ENCODE data around the gene CCDC102A.

Gene CCDC102A

DNA sequence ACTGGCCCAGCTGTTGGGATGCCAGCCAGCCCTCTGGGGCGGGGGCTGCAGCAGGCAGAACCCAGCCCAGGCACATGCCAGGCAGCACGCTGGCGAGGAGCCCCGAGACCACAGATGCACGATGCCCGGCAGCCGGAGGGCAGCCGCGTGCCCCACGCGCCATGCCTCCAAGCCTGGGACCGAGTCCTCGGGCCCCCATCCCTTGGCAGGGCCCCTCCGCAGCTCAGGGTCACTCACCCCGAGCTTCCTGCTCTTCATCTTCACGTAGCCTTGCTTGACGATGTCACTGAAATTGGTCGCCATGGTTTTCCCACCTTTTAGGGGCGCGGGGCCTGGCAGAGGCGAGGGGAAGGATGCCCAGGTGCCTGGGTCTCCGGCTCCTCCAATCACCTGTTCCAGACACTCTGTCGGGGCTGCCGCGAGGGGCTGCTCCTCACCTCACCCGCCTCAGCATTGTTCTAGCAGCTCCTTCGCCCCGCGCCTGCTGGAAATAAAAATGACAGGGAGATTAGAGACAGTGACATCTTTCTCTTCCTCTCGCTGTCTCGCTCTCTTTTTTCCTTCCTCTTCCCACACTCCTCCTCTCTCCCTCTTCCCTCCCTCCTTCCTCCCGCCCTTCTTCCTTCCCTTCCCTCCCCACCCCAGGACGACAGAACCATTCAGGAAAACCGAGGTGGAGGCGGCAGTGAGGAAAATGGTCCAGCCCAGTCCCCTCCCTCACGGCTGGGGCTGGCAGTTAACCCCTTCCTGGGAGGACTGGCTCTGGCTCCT lies 57.0 kb downstream of the CCDC102A start:
- no peak for DNase-seq (ENCODE audit: low read depth in 4 of 4, low spot score in 1 of 4)

DNA sequence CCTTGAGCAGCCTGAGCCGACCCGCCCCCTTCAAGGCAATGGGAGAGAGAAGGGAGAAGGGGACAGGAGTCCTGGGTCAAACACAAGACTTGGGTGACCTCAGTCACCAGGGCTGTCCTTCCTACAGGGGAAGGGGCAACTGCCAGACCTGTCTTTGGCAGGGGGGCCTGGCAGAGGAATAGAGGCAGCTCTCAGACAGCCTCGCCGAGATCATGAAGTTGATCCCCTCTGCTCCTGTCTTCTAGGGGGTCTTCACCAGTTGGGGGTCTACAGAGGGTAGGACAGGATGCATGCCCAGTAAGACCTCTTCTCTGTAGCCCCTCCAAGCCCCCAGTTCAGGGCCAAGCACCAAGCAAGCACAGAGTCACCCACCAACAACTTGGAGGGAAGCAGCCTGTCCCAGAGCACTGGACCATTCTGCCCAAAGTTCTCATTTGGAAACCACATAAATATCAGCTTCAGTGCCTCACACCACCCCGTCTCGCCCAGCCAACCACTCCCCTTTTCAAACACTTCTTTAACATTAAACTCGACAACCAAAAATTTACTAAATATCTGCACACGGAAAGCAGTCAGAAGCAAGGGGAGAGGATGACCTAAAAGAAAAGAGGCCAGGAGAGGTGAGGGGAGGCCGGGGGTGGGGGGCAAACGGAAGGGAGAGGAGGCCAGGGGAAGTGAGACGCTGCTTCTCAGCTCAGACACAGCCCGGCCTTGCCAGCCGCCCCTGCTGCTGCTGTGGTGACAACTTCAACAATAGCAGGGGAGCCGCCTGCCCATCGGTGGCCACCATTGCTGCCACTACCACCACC lies 57.8 kb downstream of the CCDC102A start:
- no peak for DNase-seq (ENCODE audit: low read depth in 4 of 4, low spot score in 1 of 4)

DNA sequence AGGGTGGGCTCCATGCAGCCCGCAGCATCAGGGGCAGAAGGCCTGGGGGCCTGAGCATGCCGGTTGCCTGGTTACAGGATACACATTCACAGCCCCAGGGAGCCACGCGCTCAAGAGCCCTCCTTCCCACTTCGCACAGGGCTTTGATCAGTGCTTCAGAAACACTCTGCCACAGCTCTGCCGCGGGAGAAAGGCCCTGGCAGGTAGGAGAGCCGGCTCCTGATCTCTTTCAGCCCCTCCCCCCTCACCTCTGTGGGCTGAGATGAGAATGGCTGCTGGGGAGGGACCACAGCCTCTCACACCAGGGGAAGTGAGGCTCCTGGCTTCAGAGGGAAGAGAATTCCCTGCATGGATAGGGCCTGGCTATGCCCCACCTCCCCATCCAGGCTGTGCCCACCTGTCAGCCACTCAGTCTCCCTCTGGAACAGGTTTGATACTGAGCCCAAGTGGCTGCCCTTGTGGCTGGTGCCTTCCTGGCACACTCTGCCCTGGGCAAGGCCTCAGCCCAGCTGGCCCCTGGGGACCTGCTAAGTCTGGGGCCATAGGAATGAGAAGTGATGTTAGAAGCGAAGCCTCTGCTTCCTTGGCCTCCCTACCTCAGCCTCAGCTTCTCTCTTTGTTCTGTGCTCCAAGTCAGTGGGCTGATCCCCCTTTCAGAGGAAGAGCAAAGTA lies 58.7 kb downstream of the CCDC102A start:
- DNase-seq (ENCODE audit: low read depth in 4 of 4, low spot score in 1 of 4): no peak

DNA sequence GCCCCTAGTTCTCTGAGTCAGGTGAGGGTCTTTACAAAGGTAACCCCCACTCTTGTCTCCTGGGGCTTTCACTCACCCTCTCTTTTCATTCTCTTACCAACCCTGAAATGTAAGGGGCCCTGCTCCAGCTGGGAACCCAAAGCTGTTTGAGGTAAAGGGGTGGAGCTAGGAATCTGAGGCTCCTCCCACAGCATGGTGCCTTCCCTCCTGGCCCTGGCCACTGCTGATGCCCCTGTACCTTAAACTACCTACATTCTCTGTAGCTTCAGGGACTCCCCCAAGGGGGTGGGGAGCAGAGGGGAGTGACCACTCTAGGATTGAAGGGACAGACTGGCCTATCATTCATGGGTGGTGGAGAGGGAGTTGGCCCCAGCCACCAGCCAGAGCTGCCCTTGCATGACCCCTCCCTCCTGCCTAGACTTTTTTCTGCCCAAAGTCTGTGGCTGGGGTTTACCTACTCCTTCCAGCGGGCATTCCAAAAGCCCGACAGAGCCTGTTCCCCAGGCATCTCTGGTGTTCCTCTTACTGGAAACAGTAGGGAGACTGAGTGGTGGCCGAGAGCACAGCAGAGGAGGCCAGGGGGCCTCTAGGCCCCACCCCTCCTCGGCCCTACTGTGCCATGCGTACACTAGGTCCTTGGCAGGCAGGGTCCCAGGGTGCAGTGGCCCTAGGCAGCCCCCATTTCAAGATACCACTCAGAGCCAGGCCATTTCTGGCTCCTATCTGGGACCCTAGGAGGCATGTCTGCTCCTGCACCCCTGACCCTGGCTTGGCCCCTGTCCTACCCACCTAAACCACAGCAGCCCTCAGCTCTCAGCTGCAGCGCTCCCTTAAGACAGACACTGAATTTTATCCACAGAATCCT lies 59.6 kb downstream of the CCDC102A start:
- no peak for DNase-seq (ENCODE audit: low read depth in 4 of 4, low spot score in 1 of 4)

DNA sequence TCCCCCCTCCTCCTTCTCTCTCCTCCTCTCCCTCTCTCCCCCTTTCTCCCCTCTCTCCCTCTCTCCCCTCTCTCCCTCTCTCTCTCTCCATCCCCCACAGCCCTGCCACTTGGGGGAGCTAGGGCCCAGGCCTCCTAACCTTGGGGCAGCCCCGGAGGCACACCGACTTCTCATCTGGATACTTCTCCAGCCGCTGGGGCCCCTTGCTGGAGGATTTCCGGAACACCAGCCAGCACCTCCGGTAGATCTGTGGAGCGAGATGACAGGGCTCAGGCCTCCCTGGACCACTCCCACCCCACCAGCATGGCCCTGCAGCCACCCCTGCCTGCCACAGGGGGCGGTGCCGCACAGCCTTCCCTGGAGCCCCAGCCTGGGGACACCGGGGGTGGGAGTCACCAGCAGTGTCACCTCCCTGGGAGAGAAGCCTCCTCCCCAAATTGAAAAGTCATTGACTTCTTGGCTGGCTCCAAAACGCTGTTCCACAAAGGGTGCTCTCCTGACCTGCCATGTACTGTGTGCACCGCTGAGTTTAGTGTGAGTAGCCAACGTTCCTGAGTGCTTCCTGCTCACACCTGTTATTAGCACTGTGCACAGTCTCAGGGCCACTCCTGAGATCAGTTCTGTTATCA lies 60.5 kb downstream of the CCDC102A start:
- peak in 3 of 4 experiments; percentile 60 to 80 (median 72) for DNase-seq (ENCODE audit: low read depth in 4 of 4, low spot score in 1 of 4)

DNA sequence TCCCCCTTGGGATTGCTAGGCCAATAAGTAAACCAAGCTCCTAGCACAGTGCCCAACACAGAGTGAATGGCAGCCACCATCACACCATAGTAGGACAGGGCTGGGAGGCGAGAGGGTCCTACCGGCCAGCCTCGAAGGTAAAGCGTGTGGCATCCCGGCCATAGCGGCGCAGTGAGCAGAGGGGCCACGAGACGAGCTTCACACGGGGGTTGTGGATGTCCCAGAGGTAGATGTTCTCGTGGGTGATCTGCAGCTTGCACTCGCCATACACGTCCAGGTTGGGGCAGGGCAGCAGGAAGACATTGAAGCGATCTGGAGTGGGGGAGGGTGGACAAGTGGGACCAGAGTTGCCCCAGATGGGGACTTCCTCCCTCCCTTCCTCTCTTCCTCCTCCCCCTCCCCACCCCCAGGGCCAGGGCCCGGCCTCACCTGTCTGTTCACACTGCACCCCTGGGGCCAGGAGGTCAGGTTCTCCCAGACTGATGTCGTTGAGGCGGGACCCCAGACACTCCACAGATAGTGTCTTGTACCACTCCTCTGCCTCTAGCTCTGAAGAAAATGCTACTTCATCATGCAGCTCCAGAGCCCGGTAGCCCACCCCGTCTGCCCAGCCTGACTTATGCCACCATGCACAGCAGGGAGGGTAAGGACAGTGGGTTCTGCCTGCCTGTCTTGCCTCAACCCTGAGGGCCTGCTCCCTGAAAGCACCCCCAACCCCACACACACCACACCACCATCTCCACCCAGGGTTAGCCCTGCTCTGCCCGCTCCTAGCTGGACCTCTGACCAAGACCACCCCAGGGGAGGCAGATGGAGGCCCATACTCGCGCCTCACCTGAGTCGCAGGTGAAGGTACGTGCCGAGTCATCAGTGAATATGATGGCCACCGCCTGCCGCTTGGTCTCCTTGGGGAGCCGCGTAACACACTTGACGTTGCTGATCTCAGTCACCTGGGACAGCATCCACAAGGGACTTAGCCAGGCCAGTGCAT lies 61.4 kb downstream of the CCDC102A start:
- no peak for DNase-seq (ENCODE audit: low read depth in 4 of 4, low spot score in 1 of 4)

DNA sequence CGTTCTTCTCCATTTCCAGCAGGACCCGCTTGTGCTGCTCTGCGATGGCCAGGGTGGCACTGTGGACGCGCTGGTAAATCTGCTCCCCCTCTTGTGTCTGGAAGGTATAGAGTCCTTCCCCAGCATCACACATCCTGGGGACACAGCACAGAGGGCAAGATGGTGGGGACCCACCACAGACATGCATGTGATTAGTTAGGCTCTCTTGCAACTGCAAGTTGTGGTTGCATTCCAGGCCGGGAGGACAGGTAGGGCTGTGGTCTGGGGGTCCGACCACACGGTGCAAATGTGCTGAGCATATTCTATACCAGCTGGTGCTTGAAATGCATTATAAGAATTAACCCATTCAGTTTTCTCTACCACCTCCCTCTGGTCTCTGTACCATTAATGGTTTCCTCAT lies 62.5 kb downstream of the CCDC102A start:
- DNase-seq (ENCODE audit: low read depth in 4 of 4, low spot score in 1 of 4): no peak

DNA sequence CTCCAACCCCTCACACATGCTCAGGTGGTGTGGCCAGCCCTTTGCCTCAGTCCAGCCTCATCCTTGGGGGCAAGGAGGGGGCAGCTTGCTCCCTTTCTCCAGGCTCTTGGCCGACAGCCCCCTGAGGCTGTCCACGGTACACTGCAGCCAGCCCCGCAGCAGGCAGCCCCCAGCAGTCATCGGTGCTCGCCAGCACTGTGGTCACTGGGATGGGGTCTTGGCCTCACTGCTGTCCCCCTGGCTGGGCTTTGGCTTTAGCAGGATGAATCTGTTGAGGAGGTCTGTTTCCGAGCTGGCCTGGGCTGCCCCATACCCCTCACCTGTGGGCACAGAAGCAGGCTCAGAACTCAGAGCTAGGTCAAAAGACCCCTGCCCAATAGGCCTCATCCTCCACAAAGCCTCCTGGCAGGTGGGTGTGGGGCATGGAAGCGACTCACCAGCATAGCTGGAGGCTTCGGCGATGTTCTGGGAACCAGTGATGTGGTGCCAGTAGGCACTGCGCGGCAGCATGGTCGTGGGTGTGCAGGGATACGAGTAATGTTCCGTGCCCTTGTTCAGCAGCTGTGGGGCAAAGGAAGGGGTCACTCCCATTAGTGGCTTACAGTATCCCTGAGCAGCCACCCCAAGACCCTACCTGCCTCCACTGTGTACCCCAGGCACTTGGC lies 63.1 kb downstream of the CCDC102A start:
- no peak for DNase-seq (ENCODE audit: low read depth in 4 of 4, low spot score in 1 of 4)

DNA sequence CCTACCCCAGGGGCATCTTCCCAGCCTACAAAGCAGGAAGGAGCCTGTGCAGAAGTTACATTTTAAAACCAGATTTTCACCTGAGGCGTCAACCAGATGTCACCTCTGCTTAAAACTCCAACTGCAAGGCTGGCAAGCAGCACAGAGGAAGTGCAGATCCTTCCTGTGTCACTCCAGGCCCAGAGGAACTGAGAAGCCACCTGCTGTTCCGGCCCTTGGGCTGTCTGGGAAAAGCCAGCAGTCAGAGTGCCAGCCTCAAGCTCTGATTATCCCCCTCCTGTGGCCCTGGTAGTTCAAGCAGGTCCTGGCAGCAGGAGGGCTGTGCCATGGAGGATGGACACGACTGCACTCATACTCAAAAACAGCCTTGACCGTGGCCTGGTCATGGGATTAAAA lies 63.7 kb downstream of the CCDC102A start:
- DNase-seq (ENCODE audit: low read depth in 4 of 4, low spot score in 1 of 4): no peak

DNA sequence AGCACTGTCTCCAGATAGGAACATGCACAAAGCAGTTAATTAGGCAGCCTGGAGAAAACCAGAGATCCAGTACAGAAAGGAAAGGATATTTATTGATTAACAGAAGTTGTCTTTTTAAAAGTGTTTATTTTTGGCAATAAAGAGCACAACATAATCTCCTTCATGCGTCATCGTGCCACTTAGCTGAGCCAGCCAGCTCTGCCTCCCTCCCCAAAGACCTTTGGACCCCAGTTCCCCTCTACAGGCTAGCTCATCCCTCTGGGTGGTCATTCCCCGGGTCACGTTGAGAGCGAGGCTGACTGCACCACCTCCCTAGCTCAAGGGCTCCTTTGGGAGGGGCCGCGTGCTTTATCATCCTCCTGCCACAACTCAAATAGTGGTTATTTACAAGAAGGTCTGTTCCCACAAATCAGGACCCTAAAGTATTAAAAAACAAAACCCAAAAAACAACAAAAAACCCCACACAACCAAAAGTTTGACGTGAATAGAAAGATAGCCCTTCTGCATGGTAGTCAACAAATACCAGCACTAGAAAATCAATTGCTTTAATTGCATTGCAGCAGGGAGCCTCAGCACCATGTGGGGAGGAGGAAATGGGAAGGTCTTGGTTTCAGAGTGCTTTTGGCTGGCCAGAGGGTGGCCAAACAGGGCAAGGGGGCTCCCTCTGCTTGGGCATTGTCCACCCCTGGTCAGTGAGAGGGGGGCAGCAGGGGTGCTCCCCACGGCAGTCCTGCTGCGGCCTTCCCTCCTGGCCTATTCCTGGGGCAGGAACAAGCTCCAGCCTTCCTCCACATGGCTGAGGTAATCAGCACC lies 64.3 kb downstream of the CCDC102A start:
- DNase-seq (ENCODE audit: low read depth in 4 of 4, low spot score in 1 of 4): no peak

DNA sequence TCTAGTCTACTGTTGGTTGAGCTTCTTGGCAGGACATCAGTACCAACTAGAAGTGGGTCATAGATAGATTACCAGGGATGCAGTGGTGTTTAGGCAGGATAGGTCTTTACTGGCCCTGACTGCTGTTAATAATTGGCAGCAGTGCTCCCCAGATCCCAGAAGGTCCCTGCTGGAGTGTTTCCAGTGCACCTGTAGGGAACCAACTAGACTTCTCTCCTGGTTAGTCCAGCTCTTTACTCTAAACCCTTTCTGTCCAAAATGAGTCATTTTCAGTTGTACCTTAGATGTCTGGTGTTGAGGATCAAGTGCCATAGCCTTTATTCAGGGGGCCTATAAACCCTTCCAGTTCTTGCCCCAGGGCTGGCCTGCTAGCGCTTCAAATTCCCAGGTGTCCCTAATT lies 65.2 kb downstream of the CCDC102A start:
- DNase-seq (ENCODE audit: low read depth in 4 of 4, low spot score in 1 of 4): no peak

DNA sequence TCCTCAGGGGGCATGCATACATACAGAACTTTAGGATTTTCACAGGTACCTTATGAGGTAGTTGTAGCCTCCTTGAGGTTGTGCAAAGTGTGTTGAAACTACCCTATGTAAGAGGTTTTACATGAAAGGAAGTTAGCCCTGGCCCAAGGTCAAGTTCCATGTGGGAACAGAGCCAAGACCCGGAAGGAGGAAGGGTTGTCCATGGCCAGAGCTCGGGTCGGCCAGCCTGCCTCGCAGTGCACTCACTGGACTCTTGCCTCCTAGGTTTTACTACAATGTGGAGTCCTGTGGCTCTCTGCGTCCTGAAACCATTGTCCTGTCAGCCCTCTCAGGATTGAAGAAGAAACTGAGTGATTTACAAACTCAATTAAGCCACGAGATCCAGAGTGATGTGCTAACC lies 65.7 kb downstream of the CCDC102A start:
- no peak for DNase-seq (ENCODE audit: low read depth in 4 of 4, low spot score in 1 of 4)

DNA sequence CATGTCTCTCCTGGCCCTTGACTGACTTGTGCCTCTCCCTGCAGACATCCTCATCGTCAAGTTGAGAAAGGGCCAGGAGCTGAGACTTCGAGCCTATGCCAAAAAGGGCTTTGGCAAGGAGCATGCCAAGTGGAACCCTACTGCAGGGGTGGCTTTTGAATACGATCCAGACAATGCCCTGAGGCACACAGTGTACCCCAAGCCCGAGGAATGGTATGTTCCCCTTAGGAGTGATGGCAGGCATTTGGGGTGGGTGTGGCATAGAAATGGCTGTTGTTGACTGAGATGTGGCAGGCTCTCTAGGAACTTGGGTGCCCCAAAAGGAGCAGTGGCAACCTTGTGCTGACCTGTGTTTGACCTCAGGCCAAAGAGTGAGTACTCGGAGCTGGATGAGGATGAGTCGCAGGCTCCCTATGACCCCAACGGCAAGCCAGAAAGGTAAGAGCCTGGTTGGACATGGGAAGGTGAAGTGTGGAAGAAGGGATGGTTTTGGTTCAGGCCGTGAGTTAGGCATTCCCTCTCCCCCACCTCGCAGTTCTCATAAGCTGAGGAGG lies 66.4 kb downstream of the CCDC102A start:
- no peak for DNase-seq (ENCODE audit: low read depth in 4 of 4, low spot score in 1 of 4)

DNA sequence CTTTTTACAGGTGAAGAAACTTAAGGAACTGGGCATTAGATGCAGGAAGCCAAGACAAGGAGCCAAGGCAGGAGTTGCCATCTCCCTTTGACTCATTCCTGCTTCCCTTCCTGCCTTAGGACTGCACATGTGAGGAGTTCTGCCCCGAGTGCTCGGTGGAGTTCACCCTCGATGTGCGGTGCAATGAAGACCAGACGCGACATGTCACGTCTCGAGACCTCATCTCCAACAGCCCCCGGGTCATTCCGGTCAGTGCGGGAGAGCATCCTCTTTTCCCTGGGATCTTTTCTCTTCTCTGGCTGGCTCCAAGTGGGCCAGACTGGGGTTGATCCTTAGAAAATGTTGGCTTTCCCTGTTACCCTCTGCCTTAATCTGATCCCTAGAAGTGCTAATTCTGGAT lies 67.3 kb downstream of the CCDC102A start:
- DNase-seq (ENCODE audit: low read depth in 4 of 4, low spot score in 1 of 4): no peak

DNA sequence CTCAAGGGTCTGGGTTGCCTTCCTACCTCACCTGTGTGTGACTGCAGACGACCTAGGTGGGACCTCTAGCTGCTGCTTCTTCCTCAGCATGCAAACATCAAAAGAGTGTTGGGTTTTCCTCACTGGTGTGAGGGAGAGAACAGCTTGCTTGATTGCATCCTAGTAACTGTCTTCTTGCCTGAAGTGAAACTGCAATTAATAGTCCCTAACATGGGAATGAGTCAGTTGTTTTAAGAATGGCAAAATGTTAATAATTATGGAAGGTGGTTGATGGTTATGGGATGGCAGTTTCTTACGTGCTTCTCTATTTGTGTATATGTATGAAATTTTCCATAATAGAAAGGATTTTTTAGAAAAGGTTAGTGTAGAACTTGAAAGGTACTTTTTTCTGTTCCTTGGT lies 68.0 kb downstream of the CCDC102A start:
- DNase-seq (ENCODE audit: low read depth in 4 of 4, low spot score in 1 of 4): no peak

DNA sequence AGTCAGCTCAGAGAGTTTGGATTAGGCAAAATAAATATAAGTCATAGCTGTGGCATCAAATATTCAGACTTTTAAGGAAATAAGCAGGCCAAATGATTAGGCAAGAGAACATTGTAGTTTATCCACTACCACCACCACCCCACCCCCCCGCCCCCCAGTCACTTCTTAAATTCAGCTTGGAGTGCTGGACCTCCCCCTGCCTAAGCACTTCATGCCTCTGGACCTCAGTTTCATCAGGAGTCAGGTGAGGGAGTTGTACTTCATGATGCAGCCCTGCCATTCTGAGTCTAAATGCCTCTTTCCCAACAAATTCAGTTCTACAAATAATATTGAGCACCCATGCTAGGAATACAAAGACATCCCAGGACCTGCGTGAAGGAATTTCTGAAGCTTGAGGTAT lies 71.8 kb downstream of the CCDC102A start:
- no peak for DNase-seq (ENCODE audit: low read depth in 4 of 4, low spot score in 1 of 4)

DNA sequence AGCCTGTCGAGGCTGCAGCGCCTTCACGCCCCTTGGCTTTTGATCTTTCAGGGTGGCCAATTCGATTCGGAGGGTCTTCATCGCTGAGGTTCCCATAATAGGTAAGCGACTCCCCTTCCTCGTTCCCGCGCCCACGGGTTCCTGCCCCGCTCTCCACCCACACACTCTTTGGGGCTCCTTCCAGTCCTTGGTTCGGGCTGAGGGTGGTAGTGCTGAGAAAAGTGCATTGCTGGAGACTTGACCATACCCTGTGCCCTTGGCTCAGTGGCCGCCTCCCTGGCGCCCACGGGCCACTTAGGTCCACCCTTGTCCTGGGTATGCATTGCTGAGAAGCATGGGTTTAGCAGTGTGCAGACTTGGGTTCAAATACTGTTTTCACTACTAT lies 73.4 kb downstream of the CCDC102A start:
- no peak for DNase-seq (ENCODE audit: low read depth in 4 of 4, low spot score in 1 of 4)
